IPS-18c (cell line): ENCODE results near the gene STIP1.

Source experiments
- H3K4me3 ChIP-seq: 2 replicates; pipeline ENCODE4 v1.7.0; 2013; ENCODE audit warnings: low read depth, mild to moderate bottlenecking, low read length, moderate library complexity; ENCODE audit not compliant: insufficient read depth
- H3K9me3 ChIP-seq: one replicate; pipeline ENCODE4 v1.6.1; 2013; ENCODE audit warnings: mild to moderate bottlenecking, low read length, moderate library complexity; ENCODE audit not compliant: control insufficient read depth, insufficient read depth

Gene STIP1

DNA sequence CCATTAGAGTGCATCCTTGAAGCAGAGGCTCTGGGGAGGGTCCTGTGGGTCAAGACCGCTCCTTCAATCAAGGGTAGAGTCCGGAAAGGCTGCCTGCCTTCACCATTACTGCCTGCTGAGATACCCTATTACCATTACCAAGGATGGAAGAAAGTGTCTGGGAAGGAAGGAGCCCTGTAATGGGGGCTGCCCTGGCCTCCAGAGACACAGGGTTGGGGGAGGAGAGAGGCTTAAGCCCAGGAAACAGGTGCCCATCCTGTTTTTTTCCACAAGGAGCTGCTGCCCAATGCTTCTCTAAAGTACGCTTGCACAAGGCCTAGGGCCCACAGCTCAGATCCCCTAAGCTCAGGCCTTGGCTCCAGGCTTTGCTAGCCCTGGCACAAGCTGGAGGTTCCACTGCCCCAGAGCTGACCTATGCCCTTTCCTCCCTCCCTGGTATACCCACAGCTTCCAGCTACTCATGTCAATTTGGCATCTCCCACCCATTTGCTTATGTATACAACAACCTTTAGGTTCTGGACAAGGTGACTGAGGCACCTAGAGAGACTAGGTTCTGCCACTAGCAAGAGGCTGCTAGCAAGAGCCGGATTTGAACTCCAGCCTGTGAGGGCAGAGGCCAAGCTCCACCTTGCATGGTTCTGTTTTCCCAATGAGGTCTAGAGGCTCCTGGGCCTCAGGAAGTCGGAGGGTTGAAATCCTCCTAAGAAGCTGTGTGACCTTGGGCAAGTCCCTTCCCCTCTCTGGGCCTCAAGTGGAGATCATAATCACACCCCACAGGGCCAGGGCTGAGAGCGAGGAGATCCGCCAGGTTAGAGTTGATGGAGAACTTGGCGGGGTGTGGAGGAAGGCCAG, 63.8 kb downstream of the STIP1 start:
- Histone ChIP-seq H3K4me3 (no peak overlapping the region), H3K9me3 (no peaks in the 10 kb centered on the region)

GRCh38 chr11:64250415-64251015, 64.5 kb downstream of the STIP1 start:
- Histone ChIP-seq H3K4me3 (peak overlapping the region; percentile 51), H3K9me3 (no peaks in the 10 kb centered on the region)

DNA sequence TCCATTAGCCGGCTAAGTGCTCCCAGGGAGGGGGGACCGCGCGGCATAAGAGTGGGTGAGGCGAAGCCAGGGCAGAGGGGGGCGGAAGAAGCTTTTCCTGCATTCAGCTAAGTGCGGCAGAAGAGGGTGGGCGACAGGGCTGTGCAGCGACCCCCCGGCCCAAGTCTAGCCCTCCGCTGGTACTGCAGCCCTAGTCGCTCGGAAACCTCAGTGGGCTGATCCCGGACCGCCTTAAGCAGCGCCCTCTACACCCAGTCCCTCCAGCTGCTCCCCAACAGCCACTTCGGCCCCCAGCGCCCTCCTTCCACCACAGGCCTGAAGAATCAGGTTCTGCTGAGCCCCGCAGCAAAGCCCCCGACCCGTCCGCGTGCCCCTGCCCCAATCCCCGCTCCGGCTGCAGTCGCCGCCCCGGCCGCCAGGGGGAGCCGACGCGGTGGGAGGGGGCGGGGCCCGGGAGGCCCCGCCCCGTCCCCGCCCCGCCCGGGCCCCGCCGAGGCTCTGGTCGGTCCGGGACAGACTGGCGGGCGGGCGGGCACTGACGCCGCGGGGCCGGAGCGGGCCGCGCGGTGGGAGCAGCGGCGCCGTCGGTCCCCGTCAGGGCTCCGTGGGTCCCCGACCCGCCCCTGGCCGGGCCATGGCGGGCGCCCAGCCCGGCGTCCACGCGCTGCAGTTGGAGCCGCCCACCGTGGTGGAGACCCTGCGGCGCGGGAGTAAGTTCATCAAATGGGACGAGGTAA, 65.2 kb downstream of the STIP1 start, which contains the start of gene PLCB3:
PLCB3 (plus strand) TSS at position 515 of the 737 bp plus-strand sequence; CDS start at position 635, 120 bp downstream.
- Histone ChIP-seq H3K4me3 (peak within 1 kb of the TSS; percentile 87), H3K9me3 (no peaks in the 10 kb centered on the region)

DNA sequence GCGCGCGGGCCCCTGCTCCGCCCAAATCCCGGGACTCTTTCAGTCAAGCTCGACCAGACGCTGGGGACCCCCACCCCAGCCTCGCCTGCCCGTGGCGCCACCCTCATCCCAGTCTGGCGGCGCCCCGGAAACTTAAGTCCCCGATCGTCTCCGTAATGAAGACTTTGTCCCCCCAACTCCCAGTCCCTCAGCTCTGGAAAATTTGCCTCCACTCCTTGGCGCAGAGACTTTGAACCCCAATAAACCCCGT, 65.7 kb downstream of the STIP1 start:
- Histone ChIP-seq H3K9me3 (no peaks in the 10 kb centered on the region), H3K4me3 (peak overlapping the region; percentile 87)

DNA sequence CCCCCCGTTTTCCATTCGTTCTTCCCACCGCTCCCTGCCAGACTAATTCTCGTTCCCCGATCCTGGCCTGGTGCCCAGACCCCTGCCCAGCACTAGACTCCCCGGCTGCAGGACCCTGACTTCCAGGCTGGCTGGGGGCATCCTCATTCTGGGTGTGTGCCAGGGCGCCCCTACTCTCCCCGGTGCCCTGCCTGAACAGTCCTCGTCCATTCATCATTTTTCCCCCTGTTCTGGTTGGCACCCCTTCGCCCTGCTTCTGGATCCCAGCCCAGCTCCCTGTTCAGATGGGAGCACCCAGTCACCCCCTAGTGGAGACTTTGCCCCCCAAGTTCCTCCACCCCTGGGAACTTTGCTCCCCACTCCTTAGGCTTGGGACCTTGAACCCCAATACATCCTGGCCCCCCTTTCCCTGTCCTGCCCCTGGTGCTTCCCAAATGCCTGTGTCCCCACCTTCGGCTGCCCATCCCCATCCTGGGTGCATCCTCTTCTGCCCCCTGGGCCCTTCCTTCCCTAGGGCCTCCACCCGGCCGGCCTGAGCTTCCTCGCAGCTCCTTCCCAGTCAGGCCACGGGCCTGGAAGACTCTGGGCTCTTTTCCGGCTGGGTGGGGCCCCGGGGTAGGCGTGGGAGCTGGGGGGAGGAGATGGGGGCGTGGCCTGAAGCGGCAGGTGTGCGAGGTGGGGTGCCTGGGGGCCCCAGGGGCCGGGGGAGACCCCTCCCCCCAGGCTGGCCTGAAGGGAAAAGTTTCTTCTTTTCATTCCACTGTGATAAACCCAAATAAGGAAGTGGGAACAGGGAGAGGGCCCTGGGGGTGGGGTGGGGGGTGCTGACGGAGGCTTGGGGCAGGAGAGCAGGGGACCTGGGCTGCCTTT, 66.3 kb downstream of the STIP1 start:
- no peaks in the 10 kb centered on the region for H3K9me3 ChIP-seq

GRCh38 chr11:64253043-64253442, 67.1 kb downstream of the STIP1 start:
- peak overlapping the region; percentile 28; the same call in 1 of the 2 replicates for H3K4me3 ChIP-seq

More for the DNA sequence above, 66.3 kb downstream of the STIP1 start:
- peak overlapping the region; percentile 87 for H3K4me3 ChIP-seq

GRCh38 chr11:64253481-64253880, 67.5 kb downstream of the STIP1 start:
- no peaks in the 10 kb centered on the region for H3K9me3 ChIP-seq
- no peak overlapping the region for H3K4me3 ChIP-seq

More at GRCh38 chr11:64253043-64253442, 67.1 kb downstream of the STIP1 start:
- no peaks in the 10 kb centered on the region for H3K9me3 ChIP-seq
